SK-N-MC (cell line): ENCODE results near the gene PAX2.

ENCODE experiments used
- DNase-seq: peaks from one replicate; pipeline ENCODE4 v3.0.0-alpha.2; 2011; ENCODE audit warnings: low read depth, low spot score
- H3K27ac ChIP-seq: fragments of 200-600 bp; sonication (generic); 2 replicates; pipeline ENCODE4 v1.5.1; 2016; ENCODE audit warnings: mixed run types
- H3K36me3 ChIP-seq: fragments of 200-600 bp; sonication (generic); 2 replicates; pipeline ENCODE4 v1.6.1; 2017; ENCODE audit warnings: antibody characterized with exemption, low read length, mixed read lengths; ENCODE audit not compliant: insufficient read depth
- H3K4me3 ChIP-seq: fragments of 200-600 bp; sonication (generic); 2 replicates; pipeline ENCODE4 v1.5.1; 2016
- H3K9ac ChIP-seq: fragments of 200-600 bp; sonication (generic); 2 replicates; pipeline ENCODE4 v1.8.0; 2017; ENCODE audit warnings: mixed run types, mixed read lengths; ENCODE audit not compliant: insufficient read length
- H3K9me3 ChIP-seq: fragments of 200-600 bp; sonication (generic); 2 replicates; pipeline ENCODE4 v1.6.1; 2017; ENCODE audit warnings: low read depth, mild to moderate bottlenecking, antibody characterized with exemption, low read length, moderate library complexity, mixed read lengths
- EZH2 ChIP-seq: fragments of 200-600 bp; sonication (generic); IDR thresholded peaks from one replicate; pipeline ENCODE4 v1.6.1; 2017; ENCODE audit warnings: antibody characterized with exemption
- FOXP2 ChIP-seq: optimal IDR thresholded peaks from 2 replicates; pipeline ENCODE3; 2011; ENCODE audit warnings: mild to moderate bottlenecking, moderate library complexity; ENCODE audit not compliant: insufficient read depth; ENCODE audit errors: extremely low read length, control extremely low read depth
- POLR2AphosphoS5 ChIP-seq: IDR thresholded peaks from 2 replicates; pipeline ENCODE4 v1.6.1; 2012; ENCODE audit warnings: mild to moderate bottlenecking, low read depth, low read length, borderline replicate concordance

The PAX2 gene

DNA sequence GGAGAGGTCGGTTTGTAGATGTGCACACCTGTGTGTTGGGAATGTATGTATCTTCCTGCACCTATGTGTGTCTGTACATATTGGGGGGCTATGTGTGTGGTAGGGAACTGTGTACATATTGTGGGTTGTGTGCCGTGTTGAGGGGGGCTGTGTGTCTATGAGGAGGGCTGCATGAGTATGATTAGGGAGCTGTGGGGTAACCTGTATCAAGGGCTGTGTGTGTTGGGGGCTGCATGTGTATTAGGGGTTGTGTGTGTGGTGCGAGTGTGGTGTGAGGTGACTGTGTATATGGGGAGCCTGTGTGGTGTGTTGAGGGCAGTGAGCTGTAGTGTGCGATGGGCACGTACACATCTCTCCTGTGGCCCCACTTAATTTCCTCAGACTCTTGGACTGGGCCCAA lies 22.2 kb upstream of the PAX2 start:
- H3K27ac ChIP-seq: no peak overlapping the region
- no peak overlapping the region for H3K9ac ChIP-seq
- H3K4me3 ChIP-seq: no peak overlapping the region
- no peaks in the 10 kb centered on the region for H3K9me3 ChIP-seq
- no peaks in the 10 kb centered on the region for H3K36me3 ChIP-seq
- no peak for DNase-seq
- TF ChIP-seq EZH2 (no peak), POLR2AphosphoS5 (no peak), FOXP2 (no peak)

GRCh38 chr10:100723770-100724530 lies 21.4 kb upstream of the PAX2 start:
- no peaks in the 10 kb centered on the region for H3K9me3 ChIP-seq
- H3K36me3 ChIP-seq: no peaks in the 10 kb centered on the region
- peak; percentile 93 for TF ChIP-seq EZH2
- TF ChIP-seq FOXP2: no peak
- no peak overlapping the region for H3K4me3 ChIP-seq
- no peak overlapping the region for H3K9ac ChIP-seq
- no peak overlapping the region for H3K27ac ChIP-seq
- no peak for DNase-seq

- Histone ChIP-seq H3K27ac (no peak overlapping the region), H3K4me3 (no peak overlapping the region), H3K9me3 (no peaks in the 10 kb centered on the region), H3K36me3 (no peaks in the 10 kb centered on the region), H3K9ac (no peak overlapping the region)
- DNase-seq: no peak
- TF ChIP-seq FOXP2 (no peak), POLR2AphosphoS5 (no peak), EZH2 (no peak)
Observed at GRCh38 chr10:100724531-100725027, 20.8 kb upstream of the PAX2 start.

GRCh38 chr10:100725071-100725471 lies 20.3 kb upstream of the PAX2 start:
- no peak for DNase-seq

DNA sequence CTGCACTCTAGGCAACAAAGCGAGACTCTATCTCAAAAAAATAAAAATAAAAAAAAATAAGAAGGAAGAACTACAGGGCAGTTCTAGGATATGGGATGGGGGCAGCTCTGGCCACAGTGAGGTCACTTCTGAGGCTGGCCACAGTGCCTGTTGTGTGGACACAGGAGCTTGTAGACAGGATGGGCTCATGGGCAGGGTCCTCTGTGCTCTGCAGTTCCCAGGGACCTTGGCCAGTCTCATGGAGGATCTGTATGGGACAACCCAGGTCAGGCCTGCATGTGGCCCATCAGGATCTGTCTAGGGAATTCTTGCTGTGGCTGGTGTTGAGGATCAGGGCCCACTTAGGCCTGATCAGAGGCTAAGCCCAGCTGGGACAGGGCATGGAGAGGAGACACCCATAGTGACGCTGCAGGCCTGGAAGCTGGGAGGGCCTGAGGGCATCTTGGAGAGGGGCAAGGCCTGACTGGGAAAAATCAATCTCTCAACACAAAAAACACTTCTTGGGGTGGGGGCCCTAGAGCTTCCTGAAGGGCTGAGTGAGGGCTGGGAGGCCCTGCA lies 19.4 kb upstream of the PAX2 start:
- H3K9me3 ChIP-seq: no peaks in the 10 kb centered on the region
- H3K27ac ChIP-seq: no peak overlapping the region
- DNase-seq: no peak
- H3K9ac ChIP-seq: no peak overlapping the region
- H3K4me3 ChIP-seq: no peak overlapping the region
- no peaks in the 10 kb centered on the region for H3K36me3 ChIP-seq
- no peak for TF ChIP-seq FOXP2
- no peak for TF ChIP-seq POLR2AphosphoS5
- TF ChIP-seq EZH2: no peak

More at GRCh38 chr10:100725071-100725471, 20.3 kb upstream of the PAX2 start:
- Histone ChIP-seq H3K4me3 (no peak overlapping the region), H3K36me3 (no peaks in the 10 kb centered on the region), H3K27ac (no peak overlapping the region), H3K9me3 (no peaks in the 10 kb centered on the region), H3K9ac (no peak overlapping the region)
- TF ChIP-seq POLR2AphosphoS5 (no peak), FOXP2 (no peak), EZH2 (no peak)

DNA sequence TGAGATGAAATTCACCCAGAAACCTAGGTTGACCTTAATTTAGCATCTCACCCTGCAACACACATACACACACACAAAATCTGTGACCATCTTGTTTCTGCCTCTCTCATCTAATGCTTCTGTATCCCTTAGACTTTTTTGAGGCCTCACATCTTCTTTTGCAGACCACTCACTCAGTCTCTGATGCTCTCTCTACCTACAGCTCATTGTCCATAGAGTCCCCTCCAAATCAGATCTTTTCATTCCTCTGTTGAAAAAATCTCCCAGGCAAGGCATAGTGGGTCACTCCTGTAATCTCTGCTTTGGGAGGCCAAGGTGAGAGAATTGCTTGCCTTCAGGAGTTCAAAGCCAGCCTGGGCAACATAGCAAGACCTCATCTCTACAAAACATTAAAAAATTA lies 17.6 kb upstream of the PAX2 start:
- no peaks in the 10 kb centered on the region for H3K36me3 ChIP-seq
- no peak overlapping the region for H3K9ac ChIP-seq
- no peak overlapping the region for H3K4me3 ChIP-seq
- no peak for DNase-seq
- H3K27ac ChIP-seq: no peak overlapping the region
- TF ChIP-seq POLR2AphosphoS5 (no peak), FOXP2 (no peak), EZH2 (no peak)
- H3K9me3 ChIP-seq: no peaks in the 10 kb centered on the region

- H3K4me3 ChIP-seq: no peak overlapping the region
- no peak for TF ChIP-seq EZH2
- TF ChIP-seq POLR2AphosphoS5: no peak
- no peak for TF ChIP-seq FOXP2
- H3K36me3 ChIP-seq: no peaks in the 10 kb centered on the region
- H3K27ac ChIP-seq: no peak overlapping the region
- H3K9ac ChIP-seq: no peak overlapping the region
- DNase-seq: no peak
- H3K9me3 ChIP-seq: no peaks in the 10 kb centered on the region
Observed at GRCh38 chr10:100728928-100729861, 16.2 kb upstream of the PAX2 start.

DNA sequence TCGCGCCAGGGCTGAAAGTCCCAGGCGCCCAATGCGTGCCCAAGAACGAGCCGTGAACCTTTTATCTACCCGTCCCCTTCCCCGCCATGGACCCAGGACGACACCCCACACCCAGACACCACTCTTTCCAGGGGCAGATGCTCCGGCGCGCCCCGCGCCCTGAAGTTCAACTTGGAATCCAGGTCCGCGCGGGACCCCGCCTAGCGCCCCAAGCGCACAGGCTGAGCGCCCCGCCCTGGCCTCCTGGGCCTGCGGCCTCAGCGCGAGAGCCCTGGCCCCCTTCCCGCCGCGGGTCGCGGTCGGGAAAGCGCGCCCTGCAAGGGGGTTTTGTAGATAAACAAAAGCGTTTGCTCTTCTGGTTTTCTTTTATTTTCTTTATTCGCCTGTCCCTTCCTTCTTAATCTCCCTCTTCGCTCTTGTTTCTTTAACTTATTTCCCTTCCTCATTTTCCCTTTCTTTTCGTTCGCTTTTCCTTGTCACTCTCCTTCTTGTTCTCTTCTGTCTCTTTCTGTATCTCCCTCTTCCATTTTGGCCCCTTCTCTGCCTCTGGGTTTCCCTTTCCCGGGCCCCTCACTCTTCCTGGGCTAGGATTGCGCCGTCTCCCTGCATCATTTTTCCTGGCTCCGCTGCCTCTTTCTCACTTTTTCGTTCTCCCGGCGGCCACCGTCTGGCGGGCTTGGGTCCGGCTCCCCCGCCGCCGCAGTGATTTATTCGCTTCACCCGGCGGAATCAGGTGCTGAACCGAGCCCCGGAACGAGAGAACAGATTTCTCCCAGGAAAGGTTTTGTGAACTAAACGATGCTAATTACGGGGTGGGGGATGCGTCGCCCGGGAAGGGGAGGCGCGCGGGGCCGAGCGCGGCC lies 15.3 kb upstream of the PAX2 start:
- no peak overlapping the region for H3K9ac ChIP-seq
- no peak for DNase-seq
- H3K36me3 ChIP-seq: no peaks in the 10 kb centered on the region
- TF ChIP-seq POLR2AphosphoS5 (no peak), EZH2 (no peak), FOXP2 (no peak)
- no peak overlapping the region for H3K4me3 ChIP-seq
- H3K9me3 ChIP-seq: no peaks in the 10 kb centered on the region
- H3K27ac ChIP-seq: no peak overlapping the region
